A549 (cell line): ENCODE data around the gene SLC26A3.

Source experiments
- CTCF ChIP-seq: fragments of >200 bp; sonication (Bioruptor Twin); formaldehyde crosslinking; IDR thresholded peaks from 3 replicates; pipeline ENCODE4 v1.5.1; 2016
- JUN ChIP-seq, 2 experiments: fragments of >200 bp; sonication (Bioruptor Twin); formaldehyde crosslinking; IDR thresholded peaks; 2 replicates in 1 of 2; 3 replicates in 1 of 2; pipeline ENCODE4 v1.6.1; 2016 to 2017
- USF2 ChIP-seq: fragments of 450-650 bp; IDR thresholded peaks from 2 replicates; pipeline ENCODE4 v1.6.1; 2014; ENCODE audit warnings: antibody characterized with exemption

GRCh38 chr7:107818622-107819021, 15.6 kb upstream of the SLC26A3 start:
- TF ChIP-seq CTCF, result no peak
- TF ChIP-seq USF2, result no peak
- no peak for TF ChIP-seq JUN (IDR thresholded peaks at IDR 0.05)
